T-helper 1 cell treated with Interleukin-12 subunit alpha and Interleukin-12 subunit beta and Interleukin-4 antibody, amounts not matched to agents 30 μg/mL and 1 μg/mL, for 36 hours (primary cell): ENCODE measurements around the gene PROKR2.

ENCODE experiments used
- H3K27ac Mint-ChIP-seq: one replicate; pipeline ENCODE4 v1.8.0; 2021; ENCODE audit warnings: mild to moderate bottlenecking, mixed read lengths
- H3K27me3 Mint-ChIP-seq: one replicate; pipeline ENCODE4 v1.8.0; 2021; ENCODE audit warnings: low read depth, mixed read lengths
- H3K36me3 Mint-ChIP-seq: one replicate; pipeline ENCODE4 v1.8.0; 2021; ENCODE audit warnings: low read depth, mixed read lengths
- H3K4me1 Mint-ChIP-seq: one replicate; pipeline ENCODE4 v1.8.0; 2021; ENCODE audit warnings: low read depth, mixed read lengths
- H3K4me3 Mint-ChIP-seq: one replicate; pipeline ENCODE4 v1.8.0; 2021; ENCODE audit warnings: mild to moderate bottlenecking, moderate library complexity, mixed read lengths
- H3K9me3 Mint-ChIP-seq: one replicate; pipeline ENCODE4 v1.8.0; 2021; ENCODE audit warnings: mixed read lengths

Gene PROKR2

GRCh38 chr20:5316188-5317158 is at the start of gene PROKR2:
PROKR2 (minus strand) TSS chr20:5316954; CDS start chr20:5314369, 2,585 bp downstream.
- Mint-ChIP-seq H3K4me3 (no peak within 1 kb of the TSS), H3K27ac (no peak within 1 kb of the TSS), H3K4me1 (no peaks in the 10 kb centered on the region), H3K27me3 (peaks cover 54% of the 10 kb centered on the region), H3K36me3 (no peaks in the 10 kb centered on the region), H3K9me3 (no peaks in the 10 kb centered on the region)

- Mint-ChIP-seq H3K9me3 (peaks cover 4% of the 10 kb centered on the region), H3K4me3 (no peak overlapping the region), H3K27ac (no peak overlapping the region), H3K4me1 (no peaks in the 10 kb centered on the region), H3K36me3 (no peaks in the 10 kb centered on the region), H3K27me3 (peaks cover 4% of the 10 kb centered on the region)
These were observed 48.3 kb upstream of the PROKR2 start for GRCh38 chr20:5364997-5365597.

- no peaks in the 10 kb centered on the region for H3K4me1 Mint-ChIP-seq
These were observed 47.5 kb upstream of the PROKR2 start for GRCh38 chr20:5364136-5364821.

GRCh38 chr20:5362771-5363170 is 46.0 kb upstream of the PROKR2 start:
- Mint-ChIP-seq H3K4me1 (no peaks in the 10 kb centered on the region), H3K36me3 (no peaks in the 10 kb centered on the region), H3K27ac (no peak overlapping the region), H3K27me3 (peaks cover under 1% of the 10 kb centered on the region), H3K4me3 (no peak overlapping the region), H3K9me3 (peaks cover 9% of the 10 kb centered on the region)

More at GRCh38 chr20:5364136-5364821, 47.5 kb upstream of the PROKR2 start:
- no peaks in the 10 kb centered on the region for H3K36me3 Mint-ChIP-seq
- H3K27ac Mint-ChIP-seq: no peak overlapping the region
- H3K27me3 Mint-ChIP-seq: peaks cover 4% of the 10 kb centered on the region
- H3K9me3 Mint-ChIP-seq: peaks cover 4% of the 10 kb centered on the region
- no peak overlapping the region for H3K4me3 Mint-ChIP-seq

- H3K4me1 Mint-ChIP-seq: no peaks in the 10 kb centered on the region
- no peaks in the 10 kb centered on the region for H3K36me3 Mint-ChIP-seq
- H3K27me3 Mint-ChIP-seq: no peaks in the 10 kb centered on the region
- no peak overlapping the region for H3K4me3 Mint-ChIP-seq
- peaks cover 9% of the 10 kb centered on the region for H3K9me3 Mint-ChIP-seq
- no peak overlapping the region for H3K27ac Mint-ChIP-seq
These were observed 44.4 kb upstream of the PROKR2 start for GRCh38 chr20:5361176-5361575.

GRCh38 chr20:5357946-5358345 is 41.2 kb upstream of the PROKR2 start:
- no peak overlapping the region for H3K27ac Mint-ChIP-seq
- no peaks in the 10 kb centered on the region for H3K4me1 Mint-ChIP-seq
- H3K9me3 Mint-ChIP-seq: peaks cover 5% of the 10 kb centered on the region
- no peaks in the 10 kb centered on the region for H3K36me3 Mint-ChIP-seq
- no peak overlapping the region for H3K4me3 Mint-ChIP-seq
- no peaks in the 10 kb centered on the region for H3K27me3 Mint-ChIP-seq

GRCh38 chr20:5356941-5357340 is 40.2 kb upstream of the PROKR2 start:
- Mint-ChIP-seq H3K9me3 (peaks cover 5% of the 10 kb centered on the region), H3K4me1 (no peaks in the 10 kb centered on the region), H3K27me3 (no peaks in the 10 kb centered on the region), H3K36me3 (no peaks in the 10 kb centered on the region), H3K4me3 (no peak overlapping the region), H3K27ac (no peak overlapping the region)

GRCh38 chr20:5354901-5355300 is 38.1 kb upstream of the PROKR2 start:
- H3K4me1 Mint-ChIP-seq: no peaks in the 10 kb centered on the region
- H3K9me3 Mint-ChIP-seq: peaks cover 5% of the 10 kb centered on the region
- H3K36me3 Mint-ChIP-seq: no peaks in the 10 kb centered on the region
- no peak overlapping the region for H3K4me3 Mint-ChIP-seq
- no peak overlapping the region for H3K27ac Mint-ChIP-seq
- no peaks in the 10 kb centered on the region for H3K27me3 Mint-ChIP-seq

GRCh38 chr20:5353624-5354496 is 37.1 kb upstream of the PROKR2 start:
- Mint-ChIP-seq H3K27ac (no peak overlapping the region), H3K36me3 (no peaks in the 10 kb centered on the region), H3K27me3 (no peaks in the 10 kb centered on the region), H3K9me3 (peaks cover 5% of the 10 kb centered on the region), H3K4me1 (no peaks in the 10 kb centered on the region), H3K4me3 (no peak overlapping the region)

GRCh38 chr20:5349448-5349847 is 32.7 kb upstream of the PROKR2 start:
- no peaks in the 10 kb centered on the region for H3K4me1 Mint-ChIP-seq
- H3K36me3 Mint-ChIP-seq: no peaks in the 10 kb centered on the region
- no peak overlapping the region for H3K27ac Mint-ChIP-seq
- no peak overlapping the region for H3K4me3 Mint-ChIP-seq
- no peaks in the 10 kb centered on the region for H3K27me3 Mint-ChIP-seq
- no peaks in the 10 kb centered on the region for H3K9me3 Mint-ChIP-seq

GRCh38 chr20:5342021-5342420 is 25.3 kb upstream of the PROKR2 start:
- Mint-ChIP-seq H3K4me3 (no peak overlapping the region), H3K27me3 (peaks cover 17% of the 10 kb centered on the region), H3K27ac (no peak overlapping the region), H3K9me3 (no peaks in the 10 kb centered on the region), H3K36me3 (no peaks in the 10 kb centered on the region), H3K4me1 (no peaks in the 10 kb centered on the region)

- H3K27me3 Mint-ChIP-seq: peaks cover 8% of the 10 kb centered on the region
- no peak overlapping the region for H3K27ac Mint-ChIP-seq
- H3K9me3 Mint-ChIP-seq: no peaks in the 10 kb centered on the region
- H3K36me3 Mint-ChIP-seq: no peaks in the 10 kb centered on the region
- H3K4me3 Mint-ChIP-seq: no peak overlapping the region
- H3K4me1 Mint-ChIP-seq: no peaks in the 10 kb centered on the region
These were observed 14.6 kb upstream of the PROKR2 start for GRCh38 chr20:5331340-5331739.

- Mint-ChIP-seq H3K4me3 (no peak overlapping the region), H3K27ac (no peak overlapping the region), H3K36me3 (no peaks in the 10 kb centered on the region), H3K4me1 (no peaks in the 10 kb centered on the region), H3K27me3 (peaks cover 13% of the 10 kb centered on the region), H3K9me3 (no peaks in the 10 kb centered on the region)
These were observed 11.5 kb upstream of the PROKR2 start for GRCh38 chr20:5328268-5328667.

GRCh38 chr20:5327356-5327755 is 10.6 kb upstream of the PROKR2 start:
- Mint-ChIP-seq H3K4me1 (no peaks in the 10 kb centered on the region), H3K4me3 (no peak overlapping the region), H3K27ac (no peak overlapping the region), H3K36me3 (no peaks in the 10 kb centered on the region), H3K27me3 (peaks cover 16% of the 10 kb centered on the region), H3K9me3 (no peaks in the 10 kb centered on the region)
